Activated effector memory CD4-positive, alpha-beta T cell treated with Interleukin-2 at 50 U/mL for 16 hours (primary cell): ENCODE results near the gene RASGRF2.
A peak's percentile ranks its signal among the peaks of the same experiment; 100 is the strongest.

Source experiments
- DNase-seq: peaks from one replicate; pipeline ENCODE4 v3.0.0-alpha.2; 2020

RASGRF2 gene

GRCh38 chr5:81181576-81182316 is 221.6 kb downstream of the RASGRF2 start:
- DNase-seq, result no peak

- no peak for DNase-seq
Observed at GRCh38 chr5:81182396-81183390, 222.5 kb downstream of the RASGRF2 start.

- no peak for DNase-seq
Observed at GRCh38 chr5:81183811-81184748, 223.9 kb downstream of the RASGRF2 start.

GRCh38 chr5:81184749-81185110 is 224.6 kb downstream of the RASGRF2 start:
- no peak for DNase-seq

- DNase-seq, result no peak
Observed at GRCh38 chr5:81187885-81188284, 227.7 kb downstream of the RASGRF2 start.

- DNase-seq, result no peak
Observed at GRCh38 chr5:81188962-81189361, 228.8 kb downstream of the RASGRF2 start.

GRCh38 chr5:81189875-81190498 is 229.8 kb downstream of the RASGRF2 start:
- DNase-seq, result no peak

- DNase-seq, result no peak
Observed at GRCh38 chr5:81191726-81192372, 231.7 kb downstream of the RASGRF2 start.

GRCh38 chr5:81192373-81192750 is 232.2 kb downstream of the RASGRF2 start:
- no peak for DNase-seq

GRCh38 chr5:81194633-81195334 is 234.6 kb downstream of the RASGRF2 start:
- peak; percentile 69 for DNase-seq

- no peak for DNase-seq
Observed at GRCh38 chr5:81195335-81195929, 235.3 kb downstream of the RASGRF2 start.

GRCh38 chr5:81202655-81203054 is 242.5 kb downstream of the RASGRF2 start:
- no peak for DNase-seq

- DNase-seq, result no peak
Observed at GRCh38 chr5:81203729-81204128, 243.6 kb downstream of the RASGRF2 start.

- no peak for DNase-seq
Observed at GRCh38 chr5:81204205-81204604, 244.0 kb downstream of the RASGRF2 start.

GRCh38 chr5:81205058-81205457 is 244.9 kb downstream of the RASGRF2 start:
- no peak for DNase-seq

- no peak for DNase-seq
Observed at GRCh38 chr5:81207009-81207408, 246.8 kb downstream of the RASGRF2 start.

GRCh38 chr5:81208904-81209303 is 248.7 kb downstream of the RASGRF2 start:
- no peak for DNase-seq

GRCh38 chr5:81209386-81209785 is 249.2 kb downstream of the RASGRF2 start:
- DNase-seq, result no peak

- DNase-seq, result no peak
Observed at GRCh38 chr5:81209869-81210493, 249.8 kb downstream of the RASGRF2 start.

GRCh38 chr5:81212211-81212751 is 252.1 kb downstream of the RASGRF2 start:
- no peak for DNase-seq
